SK-N-SH (cell line): ENCODE data around the gene TMEM30A.

Experiments
- CTCF ChIP-seq: fragments of 200-600 bp; sonication (generic); IDR thresholded peaks from 2 replicates; pipeline ENCODE4 v1.6.1; 2017; ENCODE audit warnings: antibody characterized with exemption, mild to moderate bottlenecking, moderate library complexity
- EP300 ChIP-seq, 2 experiments: IDR thresholded peaks; 2 replicates each; pipeline versions ENCODE4 v1.4.0 to v1.6.1; 2012; ENCODE audit warnings: borderline replicate concordance in 1 of 2, low read depth in 1 of 2, low read length in 1 of 2
- GATA2 ChIP-seq: sonication (generic); formaldehyde crosslinking; IDR thresholded peaks from 2 replicates; pipeline ENCODE4 v1.5.0; 2020; ENCODE audit warnings: mild to moderate bottlenecking, missing genetic modification reagents
- MAX ChIP-seq: IDR thresholded peaks from 2 replicates; pipeline ENCODE4 v1.4.0; 2012; ENCODE audit warnings: low read depth
- MEF2A ChIP-seq: IDR thresholded peaks from 2 replicates; pipeline ENCODE4 v1.4.0; 2012; ENCODE audit warnings: low read depth, borderline replicate concordance
- MXI1 ChIP-seq: IDR thresholded peaks from 2 replicates; pipeline ENCODE4 v1.6.1; 2012; ENCODE audit warnings: mild to moderate bottlenecking, low read depth, low read length, improper control_type of control experiment
- PBX3 ChIP-seq: IDR thresholded peaks from 2 replicates; pipeline ENCODE4; 2012
- RAD21 ChIP-seq: IDR thresholded peaks from 2 replicates; pipeline ENCODE4 v1.6.1; 2012; ENCODE audit warnings: mild to moderate bottlenecking, low read length
- REST ChIP-seq: IDR thresholded peaks from 2 replicates; pipeline ENCODE4 v1.6.1; 2012; ENCODE audit warnings: mild to moderate bottlenecking, low read depth, low read length, moderate library complexity
- RFX5 ChIP-seq: IDR thresholded peaks from 2 replicates; pipeline ENCODE4 v1.6.1; 2012; ENCODE audit warnings: mild to moderate bottlenecking, improper control_type of control experiment, low read length
- TCF12 ChIP-seq: IDR thresholded peaks from 2 replicates; pipeline ENCODE4 v1.4.0; 2012
- TEAD4 ChIP-seq: IDR thresholded peaks from 2 replicates; pipeline ENCODE4 v1.4.0; 2012; ENCODE audit warnings: mild to moderate bottlenecking, borderline replicate concordance; ENCODE audit not compliant: insufficient read depth
- USF2 ChIP-seq: fragments of 150-350 bp; IDR thresholded peaks from 2 replicates; pipeline ENCODE4 v1.6.1; 2017; ENCODE audit warnings: antibody characterized with exemption, low read length, low read depth, borderline replicate concordance
- YY1 ChIP-seq: IDR thresholded peaks from 2 replicates; pipeline ENCODE4 v1.4.0; 2012; ENCODE audit warnings: low read depth, mild to moderate bottlenecking

- TF ChIP-seq CTCF (no peak), MXI1 (no peak), TCF12 (no peak), GATA2 (no peak), EP300 (IDR thresholded peaks at IDR 0.05; ENCODE audit: borderline replicate concordance in 1 of 2, low read depth in 1 of 2, low read length in 1 of 2) (no peak), PBX3 (no peak), USF2 (no peak), MEF2A (no peak), MAX (no peak), REST (no peak), YY1 (no peak), RFX5 (no peak), RAD21 (no peak), TEAD4 (no peak)
Observed at GRCh38 chr6:75326557-75327258, 42.1 kb upstream of the TMEM30A start.
